ENCODE measurements around the gene TM9SF2. TPM values are rescaled to one million over a fixed set of nuclear protein-coding genes. Genes with fewer than 3 reads are reported as not detected.
A peak's percentile ranks its signal among the peaks of the same experiment; 100 is the strongest.

The TM9SF2 gene
- total RNA-seq, 1 donor from 2014 or later = 118 TPM

GRCh38 chr13:99590519-99591011, 89.3 kb downstream of the TM9SF2 start:
- DNase-seq (ENCODE audit: low read depth) (peak; percentile 55), FAIRE-seq (no peak)
- H2AFZ ChIP-seq (ENCODE audit: low read depth, low read length) = no peak overlapping the region
- Mint-ChIP-seq H3K4me3 (ENCODE audit: unreplicated experiment) (no peak overlapping the region), H3K27ac (ENCODE audit: unreplicated experiment) (no peak overlapping the region), H3K27me3 (ENCODE audit: low read depth, unreplicated experiment) (peaks cover 3% of the 10 kb centered on the region), H3K36me3 (ENCODE audit: low read depth, unreplicated experiment) (no peaks in the 10 kb centered on the region), H3K4me1 (ENCODE audit: low read depth, unreplicated experiment) (peaks cover 2% of the 10 kb centered on the region), H3K9me3 (ENCODE audit: unreplicated experiment) (no peaks in the 10 kb centered on the region)
- no peak overlapping the region for H3K9ac ChIP-seq (ENCODE audit: low read length)
- TF ChIP-seq EZH2 (IDR thresholded peaks at IDR 0.05; ENCODE audit: insufficient read depth, low read length) = no peak
- no peak for TF ChIP-seq CTCF (IDR thresholded peaks at IDR 0.05; ENCODE audit: insufficient read depth, low read depth, low read length)
- peak overlapping the region; percentile 26 for H3K4me2 ChIP-seq (ENCODE audit: low read length)
- peaks cover 7% of the 10 kb centered on the region for H3K4me1 ChIP-seq (ENCODE audit: insufficient read depth, low read length)
- no peaks in the 10 kb centered on the region for H3K27me3 ChIP-seq (ENCODE audit: insufficient read depth, low read length)
- no peaks in the 10 kb centered on the region for H3K36me3 ChIP-seq (ENCODE audit: insufficient read depth, low read length)
- H3K4me3 ChIP-seq (ENCODE audit: insufficient read depth, low read depth, low read length) = no peak overlapping the region
- no peaks in the 10 kb centered on the region for H3K79me2 ChIP-seq (ENCODE audit: insufficient read depth, low read length)
- H3K9me3 ChIP-seq (ENCODE audit: insufficient read depth, low read depth, low read length) = no peaks in the 10 kb centered on the region
- H4K20me1 ChIP-seq (ENCODE audit: insufficient read depth, low read length) = no peaks in the 10 kb centered on the region
- H3K27ac ChIP-seq (ENCODE audit: low read depth, low read length) = no peak overlapping the region

DNA sequence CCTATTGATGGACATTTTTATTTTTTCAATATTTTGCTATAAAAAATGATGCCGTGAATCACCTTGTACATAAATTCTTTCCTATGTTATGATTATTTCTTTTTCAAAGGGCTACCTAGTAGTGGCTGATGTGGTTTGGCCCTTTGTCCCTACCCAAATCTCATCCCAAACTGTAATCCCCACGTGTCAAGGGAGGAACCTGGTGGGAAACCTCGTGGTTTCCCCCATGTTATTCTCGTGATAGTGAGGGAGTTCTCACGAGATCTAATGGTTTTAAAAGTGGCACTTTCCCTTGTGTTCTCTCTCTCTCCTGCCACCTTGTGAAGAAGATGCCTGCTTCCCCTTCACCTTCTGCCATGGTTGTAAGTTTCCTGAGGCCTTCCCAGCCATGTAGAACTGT, 94.9 kb downstream of the TM9SF2 start:
- H3K36me3 Mint-ChIP-seq (ENCODE audit: low read depth, unreplicated experiment) = peaks cover 2% of the 10 kb centered on the region
- H3K9me3 Mint-ChIP-seq (ENCODE audit: unreplicated experiment) = no peaks in the 10 kb centered on the region
- H3K4me1 ChIP-seq (ENCODE audit: insufficient read depth, low read length) = no peaks in the 10 kb centered on the region
- H3K4me3 ChIP-seq (ENCODE audit: insufficient read depth, low read depth, low read length) = no peak overlapping the region
- H3K4me3 Mint-ChIP-seq (ENCODE audit: unreplicated experiment) = no peak overlapping the region
- no peaks in the 10 kb centered on the region for H4K20me1 ChIP-seq (ENCODE audit: insufficient read depth, low read length)
- H3K27me3 ChIP-seq (ENCODE audit: insufficient read depth, low read length) = no peaks in the 10 kb centered on the region
- H3K9ac ChIP-seq (ENCODE audit: low read length) = no peak overlapping the region
- DNase-seq (ENCODE audit: low read depth) = no peak
- no peaks in the 10 kb centered on the region for H3K4me1 Mint-ChIP-seq (ENCODE audit: low read depth, unreplicated experiment)
- TF ChIP-seq EZH2 (IDR thresholded peaks at IDR 0.05; ENCODE audit: insufficient read depth, low read length) = no peak
- H3K9me3 ChIP-seq (ENCODE audit: insufficient read depth, low read depth, low read length) = no peaks in the 10 kb centered on the region
- H2AFZ ChIP-seq (ENCODE audit: low read depth, low read length) = no peak overlapping the region
- no peak overlapping the region for H3K27ac Mint-ChIP-seq (ENCODE audit: unreplicated experiment)
- peaks cover 3% of the 10 kb centered on the region for H3K27me3 Mint-ChIP-seq (ENCODE audit: low read depth, unreplicated experiment)
- no peak for FAIRE-seq
- H3K4me2 ChIP-seq (ENCODE audit: low read length) = no peak overlapping the region
- no peak overlapping the region for H3K27ac ChIP-seq (ENCODE audit: low read depth, low read length)
- H3K36me3 ChIP-seq (ENCODE audit: insufficient read depth, low read length) = no peaks in the 10 kb centered on the region
- no peaks in the 10 kb centered on the region for H3K79me2 ChIP-seq (ENCODE audit: insufficient read depth, low read length)

DNA sequence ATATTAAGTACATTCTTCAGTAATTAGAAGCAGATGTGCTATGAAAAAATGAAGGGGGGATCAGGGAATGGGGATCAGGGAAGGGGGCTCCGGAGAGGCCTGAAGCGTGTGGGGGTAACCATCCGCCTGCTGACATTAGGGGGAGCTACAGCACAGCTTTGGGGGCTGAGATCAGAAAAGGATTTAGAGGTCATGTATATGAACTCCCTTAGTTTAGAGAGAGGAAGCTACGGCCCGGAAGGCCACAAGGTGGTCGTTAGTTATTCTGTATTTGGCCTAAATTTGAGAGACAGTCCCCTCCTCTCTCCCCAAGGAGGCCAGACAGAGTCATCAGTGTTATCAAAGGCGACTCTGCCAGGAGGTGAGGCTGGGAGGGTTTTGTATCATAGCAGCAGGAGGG, 99.0 kb downstream of the TM9SF2 start:
- Histone ChIP-seq H3K4me2 (ENCODE audit: low read length) (no peak overlapping the region), H3K79me2 (ENCODE audit: insufficient read depth, low read length) (no peaks in the 10 kb centered on the region), H4K20me1 (ENCODE audit: insufficient read depth, low read length) (no peaks in the 10 kb centered on the region), H3K9ac (ENCODE audit: low read length) (no peak overlapping the region), H3K4me1 (ENCODE audit: insufficient read depth, low read length) (no peaks in the 10 kb centered on the region), H2AFZ (ENCODE audit: low read depth, low read length) (no peak overlapping the region), H3K9me3 (ENCODE audit: insufficient read depth, low read depth, low read length) (no peaks in the 10 kb centered on the region), H3K27me3 (ENCODE audit: insufficient read depth, low read length) (peaks cover 2% of the 10 kb centered on the region), H3K4me3 (ENCODE audit: insufficient read depth, low read depth, low read length) (no peak overlapping the region), H3K27ac (ENCODE audit: low read depth, low read length) (no peak overlapping the region), H3K36me3 (ENCODE audit: insufficient read depth, low read length) (no peaks in the 10 kb centered on the region)
- Mint-ChIP-seq H3K9me3 (ENCODE audit: unreplicated experiment) (no peaks in the 10 kb centered on the region), H3K27ac (ENCODE audit: unreplicated experiment) (no peak overlapping the region), H3K4me1 (ENCODE audit: low read depth, unreplicated experiment) (no peaks in the 10 kb centered on the region), H3K27me3 (ENCODE audit: low read depth, unreplicated experiment) (peaks cover 18% of the 10 kb centered on the region), H3K36me3 (ENCODE audit: low read depth, unreplicated experiment) (peaks cover 2% of the 10 kb centered on the region), H3K4me3 (ENCODE audit: unreplicated experiment) (no peak overlapping the region)
- no peak for FAIRE-seq
- TF ChIP-seq EZH2 (IDR thresholded peaks at IDR 0.05; ENCODE audit: insufficient read depth, low read length) = no peak
- TF ChIP-seq CTCF (IDR thresholded peaks at IDR 0.05; ENCODE audit: insufficient read depth, low read depth, low read length) = no peak
- DNase-seq (ENCODE audit: low read depth) = no peak

Data from astrocyte (in vitro differentiated cells and primary cell).